HS-5 (cell line): ENCODE data around the gene TRIM28.

ENCODE experiments used
- DNase-seq: peaks from one replicate; pipeline ENCODE4 v3.0.0-alpha.2; 2012; ENCODE audit warnings: low read depth

Gene TRIM28

DNA sequence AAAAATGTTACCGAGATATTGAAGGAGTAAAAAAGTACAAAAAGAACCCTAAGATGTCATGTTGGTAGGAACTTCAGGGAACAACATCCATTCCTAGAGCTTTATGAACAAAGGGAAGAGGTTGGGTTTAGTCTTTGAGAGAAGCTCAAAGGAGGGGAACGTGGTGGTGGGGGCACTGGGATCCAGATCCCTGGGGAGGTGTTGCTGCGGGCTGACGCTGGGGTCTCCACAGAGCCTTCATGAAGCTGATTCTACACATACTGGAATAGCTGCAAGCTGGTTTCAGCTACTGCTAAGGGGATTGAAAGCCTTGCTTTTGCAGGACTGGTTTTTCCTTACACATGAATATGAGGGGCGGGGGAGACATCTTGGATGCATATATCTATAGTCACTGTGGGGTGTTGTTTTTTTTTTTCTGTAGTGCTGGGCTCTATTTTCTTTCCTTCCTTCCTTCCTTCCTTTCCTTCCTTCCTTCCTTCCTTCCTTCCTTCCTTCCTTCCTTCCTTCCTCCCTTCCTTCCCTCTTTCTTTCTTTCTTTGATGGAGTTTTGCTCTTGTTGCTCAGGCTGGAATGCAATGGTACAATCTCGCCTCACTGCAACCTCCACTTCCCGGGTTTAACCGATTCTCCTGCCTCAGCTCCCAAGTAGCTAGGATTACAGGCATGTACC lies 35.7 kb downstream of the TRIM28 start:
- DNase-seq, result no peak

GRCh38 chr19:58581227-58582141 lies 37.6 kb downstream of the TRIM28 start:
- no peak for DNase-seq

- no peak for DNase-seq
Measured at GRCh38 chr19:58582985-58583384, 39.1 kb downstream of the TRIM28 start.

GRCh38 chr19:58584498-58585441 lies 40.9 kb downstream of the TRIM28 start:
- DNase-seq, result no peak

DNA sequence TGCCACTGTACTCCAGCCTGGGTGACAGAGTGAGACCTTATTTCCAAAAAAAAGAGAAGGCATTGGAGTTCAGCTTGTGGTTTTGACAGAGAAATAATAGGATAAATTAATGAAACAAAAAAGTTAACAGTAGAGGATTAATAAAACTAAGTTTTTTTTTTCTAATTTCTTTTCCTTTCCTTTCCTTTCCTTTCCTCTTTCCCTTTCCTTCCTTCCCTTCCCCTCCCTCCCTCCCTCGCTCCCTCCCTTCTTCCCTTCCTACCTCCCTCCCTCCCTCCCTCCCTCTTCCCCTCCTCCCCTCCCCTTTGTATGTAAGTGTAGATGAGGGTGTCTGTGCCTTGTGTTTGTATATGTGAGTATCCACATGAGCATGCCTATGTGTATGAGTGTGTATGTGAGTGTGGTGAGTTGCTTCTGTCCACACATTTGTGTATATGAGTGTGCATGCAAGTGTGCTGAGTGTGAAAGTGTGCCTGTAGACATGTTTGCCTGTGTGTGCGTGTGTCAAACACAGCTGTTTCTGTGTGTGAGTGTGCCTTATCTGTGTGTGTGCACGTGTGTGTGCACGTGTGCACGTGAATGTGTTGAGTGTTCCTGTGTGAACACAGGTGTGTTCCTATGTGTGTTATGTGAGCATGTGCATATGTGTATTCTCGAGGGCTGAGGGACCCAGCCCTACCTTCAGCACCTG lies 41.7 kb downstream of the TRIM28 start:
- no peak for DNase-seq

- no peak for DNase-seq
Measured at GRCh38 chr19:58586133-58586765, 42.4 kb downstream of the TRIM28 start.
